Measurements from ENCODE around the gene GPS2.

Gene GPS2

DNA sequence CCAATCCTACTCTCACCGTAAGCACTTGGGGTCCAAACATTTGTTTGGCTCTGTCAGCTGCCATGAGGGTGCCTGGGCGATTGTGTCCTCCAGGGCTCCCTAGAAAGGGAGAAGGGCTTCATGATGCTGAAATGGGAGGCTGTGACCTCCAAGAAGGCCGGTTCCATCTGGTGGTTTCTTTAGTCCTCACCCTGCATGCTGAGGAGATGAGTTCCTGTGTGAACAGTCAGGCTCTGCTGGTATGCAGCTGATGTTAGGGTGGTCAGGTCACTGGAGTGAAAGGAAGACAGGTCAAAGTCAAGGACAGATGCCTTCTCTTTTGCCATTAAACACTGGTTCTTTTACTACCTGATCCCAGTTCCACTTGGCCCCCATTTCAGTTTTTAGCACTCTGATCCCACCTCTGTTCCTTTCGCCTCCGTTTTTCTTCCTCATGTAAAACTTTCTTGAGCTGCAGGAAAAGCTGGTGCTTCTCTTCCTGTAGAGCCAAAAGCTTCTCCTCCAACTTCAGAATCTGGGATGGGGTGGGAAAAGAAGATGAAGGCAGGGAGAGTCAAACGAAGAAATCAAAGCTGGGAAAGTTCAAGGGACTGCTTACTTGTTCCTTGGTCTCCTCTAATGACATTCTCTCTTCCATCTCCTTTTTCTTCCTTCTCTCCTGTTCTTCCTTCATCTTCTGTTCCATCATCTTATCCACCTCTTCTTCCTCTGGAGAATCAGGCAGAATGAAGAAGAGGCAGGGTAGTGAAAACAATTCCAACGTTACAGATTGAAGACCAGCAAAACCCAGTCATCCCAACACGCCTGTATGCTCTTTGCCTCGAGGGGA lies 1.1 kb downstream of the GPS2 start:
- Mint-ChIP-seq H3K27me3 (no peaks in the 10 kb centered on the region), H3K9me3 (ENCODE audit: low read depth) (no peaks in the 10 kb centered on the region), H3K4me3 (peak overlapping the region; percentile 95), H3K36me3 (peaks cover 20% of the 10 kb centered on the region), H3K4me1 (ENCODE audit: low read depth) (peaks cover 53% of the 10 kb centered on the region), H3K27ac (peak overlapping the region; percentile 92)

DNA sequence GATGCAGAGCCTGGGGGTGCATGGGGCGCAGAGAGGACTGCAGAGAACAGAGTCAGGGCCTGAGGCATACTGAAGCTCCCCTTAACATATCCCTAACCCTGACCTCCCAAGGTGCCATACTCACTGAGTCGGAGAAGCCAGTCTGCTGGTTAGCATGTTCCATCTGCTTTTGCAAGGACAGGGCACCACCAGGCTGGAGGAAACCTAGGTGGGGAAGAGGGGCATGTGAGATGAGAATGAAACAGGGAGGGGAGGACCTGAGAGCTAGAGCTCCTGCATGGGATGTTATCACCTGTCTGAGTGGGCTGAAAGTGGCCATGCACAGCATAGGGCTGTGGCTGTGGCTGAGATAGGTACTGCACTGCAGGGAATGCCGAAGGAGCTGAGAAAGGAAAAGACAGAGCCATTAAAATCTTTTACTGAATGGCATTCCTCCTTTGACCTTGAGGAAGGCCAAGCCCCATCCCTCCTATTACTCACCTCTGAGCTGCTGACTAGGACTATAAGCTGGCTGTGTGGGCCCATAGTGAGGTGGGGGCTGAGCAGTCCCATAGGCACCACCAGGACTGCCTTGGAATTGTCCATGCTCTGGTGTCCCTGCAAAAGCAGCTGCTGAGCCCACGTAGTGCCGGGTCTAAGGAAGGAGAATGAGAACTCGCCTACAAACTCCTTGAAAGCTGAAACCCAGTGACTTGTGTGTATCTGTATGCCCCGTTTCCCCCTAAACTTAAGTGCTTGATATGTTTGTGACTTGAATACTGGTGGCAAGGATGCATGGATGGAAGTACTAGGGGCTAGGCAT lies 1.9 kb downstream of the GPS2 start:
- no peaks in the 10 kb centered on the region for H3K9me3 Mint-ChIP-seq (ENCODE audit: low read depth)
- peak overlapping the region; percentile 92 for H3K27ac Mint-ChIP-seq
- H3K4me3 Mint-ChIP-seq, result peak overlapping the region; percentile 95
- peaks cover 57% of the 10 kb centered on the region for H3K4me1 Mint-ChIP-seq (ENCODE audit: low read depth)
- H3K27me3 Mint-ChIP-seq, result no peaks in the 10 kb centered on the region
- H3K36me3 Mint-ChIP-seq, result peaks cover 23% of the 10 kb centered on the region

DNA sequence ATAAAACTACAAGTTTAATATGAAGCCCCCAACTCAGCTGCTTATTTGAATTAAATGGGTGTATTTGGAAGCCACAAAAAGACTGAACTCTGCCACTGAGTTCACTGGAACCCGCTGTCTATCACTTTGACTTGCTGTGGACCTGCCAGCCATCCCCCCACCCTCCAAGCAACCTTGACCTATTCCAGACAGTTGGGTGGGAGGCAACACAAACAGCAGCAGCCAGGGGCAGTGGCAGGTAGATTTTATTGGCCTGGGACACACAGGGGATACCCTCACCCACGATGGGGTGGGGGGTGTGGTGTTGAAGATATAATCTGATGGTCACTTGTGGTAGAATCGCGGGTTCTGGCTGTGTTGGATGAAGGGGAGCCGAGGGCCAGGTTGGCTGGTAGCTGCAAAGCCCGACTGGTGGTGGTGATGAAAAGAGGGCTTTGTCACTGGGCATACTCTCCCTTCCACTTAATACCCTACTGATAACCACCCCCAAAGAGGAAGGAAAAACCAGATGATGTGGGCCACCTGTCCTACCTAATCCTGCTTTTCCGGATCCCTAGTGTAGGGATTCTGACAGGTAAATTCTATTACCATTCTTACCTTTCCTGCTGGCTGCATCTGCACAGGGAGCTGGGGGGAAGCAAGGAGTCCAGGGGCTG lies 2.6 kb downstream of the GPS2 start:
- H3K4me1 Mint-ChIP-seq (ENCODE audit: low read depth), result peaks cover 57% of the 10 kb centered on the region
- H3K9me3 Mint-ChIP-seq (ENCODE audit: low read depth), result no peaks in the 10 kb centered on the region
- peaks cover 23% of the 10 kb centered on the region for H3K36me3 Mint-ChIP-seq
- H3K27ac Mint-ChIP-seq, result peak overlapping the region; percentile 92
- no peaks in the 10 kb centered on the region for H3K27me3 Mint-ChIP-seq
- H3K4me3 Mint-ChIP-seq, result peak overlapping the region; percentile 95

DNA sequence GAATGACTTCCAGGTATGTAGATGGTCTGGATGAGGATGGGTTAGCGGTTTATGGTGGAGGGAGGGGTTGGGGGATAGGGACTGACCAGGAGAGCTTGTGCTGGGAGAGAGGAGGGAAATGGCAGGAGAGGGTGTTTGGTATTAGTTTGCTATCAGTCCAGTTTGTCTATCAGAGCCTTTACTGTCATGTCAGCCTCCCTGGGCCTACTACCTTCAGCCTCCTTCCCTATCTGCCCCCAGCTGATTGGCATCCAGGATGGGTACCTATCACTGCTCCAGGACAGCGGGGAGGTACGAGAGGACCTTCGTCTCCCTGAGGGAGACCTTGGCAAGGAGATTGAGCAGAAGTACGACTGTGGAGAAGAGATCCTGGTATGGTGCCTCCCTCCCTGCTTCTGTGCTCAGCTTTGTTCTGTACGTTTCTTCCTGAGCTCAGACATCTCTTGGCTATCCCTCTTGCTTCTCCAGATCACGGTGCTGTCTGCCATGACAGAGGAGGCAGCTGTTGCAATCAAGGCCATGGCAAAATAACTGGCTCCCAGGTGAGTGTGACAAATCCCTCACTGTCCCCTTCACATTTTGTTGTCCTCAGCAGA lies 4.0 kb downstream of the GPS2 start:
- no peaks in the 10 kb centered on the region for H3K9me3 Mint-ChIP-seq (ENCODE audit: low read depth)
- H3K27me3 Mint-ChIP-seq, result no peaks in the 10 kb centered on the region
- H3K27ac Mint-ChIP-seq, result peak overlapping the region; percentile 97
- peaks cover 23% of the 10 kb centered on the region for H3K36me3 Mint-ChIP-seq
- peaks cover 58% of the 10 kb centered on the region for H3K4me1 Mint-ChIP-seq (ENCODE audit: low read depth)
- peak overlapping the region; percentile 94 for H3K4me3 Mint-ChIP-seq

DNA sequence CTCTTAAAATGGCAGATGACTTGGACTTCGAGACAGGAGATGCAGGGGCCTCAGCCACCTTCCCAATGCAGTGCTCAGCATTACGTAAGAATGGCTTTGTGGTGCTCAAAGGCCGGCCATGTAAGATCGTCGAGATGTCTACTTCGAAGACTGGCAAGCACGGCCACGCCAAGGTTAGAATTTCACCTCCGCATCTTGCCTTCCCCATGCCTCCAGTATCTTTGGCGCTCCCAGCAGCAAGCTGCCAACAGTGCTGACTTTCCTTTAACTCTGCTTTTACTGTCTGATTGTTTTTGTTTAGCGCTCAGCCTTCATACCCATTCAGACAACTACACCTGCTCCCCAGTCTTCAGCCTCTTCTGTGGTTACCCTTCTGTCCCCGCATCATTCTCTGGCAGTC lies 5.5 kb downstream of the GPS2 start:
- H3K4me1 Mint-ChIP-seq (ENCODE audit: low read depth), result peaks cover 57% of the 10 kb centered on the region
- H3K4me3 Mint-ChIP-seq, result peak overlapping the region; percentile 94
- peaks cover 23% of the 10 kb centered on the region for H3K36me3 Mint-ChIP-seq
- H3K27ac Mint-ChIP-seq, result peak overlapping the region; percentile 97
- no peaks in the 10 kb centered on the region for H3K27me3 Mint-ChIP-seq
- no peaks in the 10 kb centered on the region for H3K9me3 Mint-ChIP-seq (ENCODE audit: low read depth)

DNA sequence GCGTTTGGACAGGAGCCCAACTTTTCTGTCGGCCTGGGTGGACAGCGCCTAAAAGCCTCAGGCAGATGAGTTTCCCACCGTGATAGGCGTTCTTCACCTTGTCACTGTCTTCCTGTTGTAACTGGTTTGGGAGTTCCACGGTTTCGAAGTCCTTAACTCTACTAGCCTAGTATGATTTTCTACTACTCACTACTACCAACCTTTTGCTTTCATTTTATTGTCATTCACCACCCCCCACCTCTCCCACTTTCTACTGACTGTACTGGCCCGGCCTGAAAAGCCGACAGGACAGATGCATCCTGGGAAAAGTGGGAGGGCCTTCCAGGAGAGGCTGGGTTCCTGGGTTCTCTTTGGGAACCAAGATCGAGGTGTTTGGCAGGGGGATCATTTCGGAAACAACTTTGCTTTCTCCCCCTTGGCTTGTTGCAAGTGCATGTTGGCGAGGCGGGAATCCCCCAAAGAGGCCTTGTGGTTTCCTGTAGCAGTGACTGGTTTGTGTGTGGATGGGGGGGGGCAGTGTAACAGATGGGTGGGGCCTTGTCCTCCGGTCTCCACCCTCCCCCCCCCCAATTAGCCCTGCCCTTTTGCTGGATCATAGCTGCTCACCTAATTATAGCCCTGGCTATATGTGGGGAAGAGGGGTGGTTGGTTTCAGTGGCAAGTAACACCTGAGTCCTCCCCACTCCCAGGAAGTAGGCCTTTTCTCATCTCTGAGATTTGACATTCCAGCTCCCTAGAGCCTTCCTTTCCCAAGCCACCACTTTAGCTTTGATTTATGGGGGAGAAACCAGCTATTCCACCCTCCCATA lies 6.3 kb downstream of the GPS2 start:
- Mint-ChIP-seq H3K27me3 (no peaks in the 10 kb centered on the region), H3K9me3 (ENCODE audit: low read depth) (no peaks in the 10 kb centered on the region), H3K27ac (peak overlapping the region; percentile 97), H3K36me3 (peaks cover 23% of the 10 kb centered on the region), H3K4me3 (peak overlapping the region; percentile 94), H3K4me1 (ENCODE audit: low read depth) (peaks cover 50% of the 10 kb centered on the region)

DNA sequence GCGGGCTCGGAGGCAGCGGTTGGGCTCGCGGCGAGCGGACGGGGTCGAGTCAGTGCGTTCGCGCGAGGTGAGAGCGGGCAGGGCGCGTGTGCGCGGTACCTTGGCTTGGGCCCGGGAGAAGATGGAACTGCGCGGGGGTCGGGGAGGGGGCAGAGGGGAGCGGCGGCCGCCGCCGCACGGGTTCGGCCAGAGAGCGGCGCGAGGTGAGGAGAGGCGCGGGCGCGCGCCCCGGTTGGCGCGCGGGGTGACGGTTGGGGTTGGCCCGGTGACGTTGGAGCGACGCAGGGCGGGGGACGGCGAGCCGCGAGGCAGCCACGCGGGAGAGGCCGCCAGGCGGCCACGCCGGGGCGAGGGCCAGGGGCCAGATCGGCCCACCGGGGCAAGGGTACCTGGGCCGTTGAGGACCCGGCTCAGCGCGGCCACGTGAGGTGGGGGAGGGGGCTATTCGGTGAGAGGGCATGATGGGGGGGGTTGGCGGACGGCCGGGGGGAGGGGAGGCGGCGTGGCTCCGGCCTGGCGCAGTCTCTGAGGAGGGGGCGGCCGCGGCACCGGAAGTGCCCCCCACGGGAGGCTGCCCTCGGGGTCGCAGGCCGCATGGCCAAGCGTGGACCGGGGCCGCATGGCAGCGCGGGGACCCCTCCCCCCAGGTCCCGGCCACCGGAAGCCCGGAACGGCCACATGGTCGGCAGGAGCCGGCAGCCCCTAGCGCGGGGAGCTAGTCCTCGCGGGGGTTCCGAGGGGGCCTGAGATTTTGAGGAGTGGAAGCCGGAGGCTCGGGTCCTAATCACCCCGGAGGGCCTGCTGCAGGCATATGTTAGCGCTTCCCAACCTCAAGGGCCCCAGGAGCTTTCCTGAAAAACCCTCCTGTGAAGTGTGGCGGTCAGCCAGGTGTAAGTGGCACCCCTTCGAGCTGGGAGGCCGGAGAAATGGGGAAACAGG lies 7.2 kb downstream of the GPS2 start:
- peak overlapping the region; percentile 97 for H3K27ac Mint-ChIP-seq
- H3K9me3 Mint-ChIP-seq (ENCODE audit: low read depth), result no peaks in the 10 kb centered on the region
- no peaks in the 10 kb centered on the region for H3K27me3 Mint-ChIP-seq
- peaks cover 41% of the 10 kb centered on the region for H3K4me1 Mint-ChIP-seq (ENCODE audit: low read depth)
- H3K36me3 Mint-ChIP-seq, result peaks cover 22% of the 10 kb centered on the region
- peak overlapping the region; percentile 94 for H3K4me3 Mint-ChIP-seq

DNA sequence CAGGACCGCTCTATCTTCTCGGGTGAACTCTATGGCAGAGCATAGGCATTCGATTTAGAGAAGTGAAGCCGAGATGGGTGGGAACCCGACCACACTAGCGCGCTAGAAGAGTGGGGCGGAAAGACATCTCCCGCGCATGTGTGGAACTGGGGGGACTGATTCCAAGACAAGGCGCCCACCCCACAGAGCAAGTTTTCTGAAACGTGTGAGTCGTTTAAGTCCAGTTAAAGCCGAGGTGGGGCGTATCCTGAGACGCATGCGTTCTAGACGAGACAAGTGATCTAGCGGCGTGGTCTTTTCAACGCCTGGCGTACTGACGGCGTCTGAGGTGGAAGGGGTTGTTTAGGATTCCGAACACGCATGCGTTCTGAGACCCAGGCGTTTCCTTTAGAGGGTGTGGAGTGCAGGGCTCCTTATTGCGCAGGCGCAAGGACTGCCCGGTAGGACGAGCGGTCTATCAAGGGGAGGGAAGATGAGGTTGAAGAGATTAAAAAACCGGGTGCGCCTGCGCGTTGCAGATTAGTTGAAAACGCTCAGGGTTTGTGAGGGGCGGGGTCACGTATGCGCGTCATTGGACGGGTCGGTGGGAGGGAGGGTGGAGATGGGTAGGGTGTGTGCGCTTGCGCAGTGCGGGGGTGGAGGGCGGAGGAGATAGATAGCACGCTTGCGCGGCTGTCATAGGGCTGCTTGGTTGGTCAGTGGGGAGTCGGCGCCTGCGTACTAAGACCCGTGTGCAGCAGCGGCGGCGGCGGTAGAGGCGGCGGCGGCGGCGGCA lies 8.1 kb downstream of the GPS2 start, which contains the start of gene EIF5A:
Gene EIF5A, plus strand, starts transcription at position 718 of the 775 bp plus-strand sequence. CDS start 2,008 bp downstream, outside the sequence.
- Mint-ChIP-seq H3K4me3 (peak within 1 kb of the TSS; percentile 94), H3K27me3 (no peaks in the 10 kb centered on the region), H3K27ac (peak within 1 kb of the TSS; percentile 97), H3K4me1 (ENCODE audit: low read depth) (peaks cover 33% of the 10 kb centered on the region), H3K36me3 (peaks cover 22% of the 10 kb centered on the region), H3K9me3 (ENCODE audit: low read depth) (no peaks in the 10 kb centered on the region)

DNA sequence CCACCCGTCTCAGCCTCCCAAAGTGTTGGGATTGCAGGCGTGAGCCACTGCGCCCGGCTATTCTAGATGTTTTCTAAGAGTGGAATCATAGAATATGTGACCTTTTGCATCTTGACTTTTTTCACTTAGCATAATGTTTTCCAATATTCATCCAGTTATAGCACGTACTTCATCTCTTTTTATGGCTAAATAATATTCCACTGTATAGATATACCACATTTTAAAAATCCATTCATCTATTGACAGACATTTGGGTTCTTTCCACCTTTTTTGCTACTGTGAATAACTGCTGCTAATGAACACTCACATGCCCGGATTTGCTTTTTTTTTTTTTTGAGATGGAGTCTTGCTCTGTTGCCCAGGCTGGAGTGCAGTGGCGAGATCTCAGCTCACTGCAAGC lies 11.0 kb downstream of the GPS2 start:
- Mint-ChIP-seq H3K4me3 (no peak overlapping the region), H3K27ac (no peak overlapping the region), H3K4me1 (ENCODE audit: low read depth) (peaks cover 10% of the 10 kb centered on the region), H3K27me3 (no peaks in the 10 kb centered on the region), H3K9me3 (ENCODE audit: low read depth) (no peaks in the 10 kb centered on the region), H3K36me3 (peaks cover 4% of the 10 kb centered on the region)

DNA sequence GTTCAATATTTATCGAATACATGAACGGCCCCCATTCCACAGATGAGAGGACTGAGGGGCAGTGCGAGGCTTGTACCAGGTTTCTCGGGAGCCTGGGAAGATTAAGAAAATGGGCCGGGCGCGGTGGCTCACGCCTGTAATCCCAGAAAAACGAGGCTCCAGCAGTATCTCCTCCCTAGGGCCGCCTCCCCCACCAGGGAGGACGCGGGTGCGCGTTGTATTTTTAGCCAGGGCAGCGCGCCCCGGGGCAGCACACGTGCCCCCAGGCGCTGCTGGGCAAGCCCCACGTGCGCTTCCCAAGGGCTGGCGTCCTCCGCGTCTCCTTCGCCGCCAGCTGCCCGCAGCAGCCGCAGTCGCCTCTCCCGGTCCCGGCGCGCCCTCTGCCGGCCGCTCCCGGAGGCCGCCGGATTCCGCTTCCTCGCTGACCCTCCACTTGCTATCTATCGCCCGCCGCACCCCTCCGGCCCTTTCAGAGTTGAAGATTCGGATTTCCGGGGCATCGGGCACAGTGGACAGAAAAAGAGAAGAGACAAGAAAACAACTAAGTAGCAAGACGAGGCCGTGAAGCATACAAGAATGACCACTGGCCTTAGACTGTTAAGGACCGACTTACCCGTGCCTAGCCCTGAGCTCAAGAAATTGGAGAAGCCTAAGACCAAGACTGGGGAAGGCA lies 18.8 kb downstream of the GPS2 start:
- Mint-ChIP-seq H3K27me3 (peaks cover 3% of the 10 kb centered on the region), H3K36me3 (no peaks in the 10 kb centered on the region), H3K9me3 (ENCODE audit: low read depth) (no peaks in the 10 kb centered on the region), H3K4me1 (ENCODE audit: low read depth) (peaks cover 23% of the 10 kb centered on the region), H3K27ac (no peak overlapping the region), H3K4me3 (no peak overlapping the region)

DNA sequence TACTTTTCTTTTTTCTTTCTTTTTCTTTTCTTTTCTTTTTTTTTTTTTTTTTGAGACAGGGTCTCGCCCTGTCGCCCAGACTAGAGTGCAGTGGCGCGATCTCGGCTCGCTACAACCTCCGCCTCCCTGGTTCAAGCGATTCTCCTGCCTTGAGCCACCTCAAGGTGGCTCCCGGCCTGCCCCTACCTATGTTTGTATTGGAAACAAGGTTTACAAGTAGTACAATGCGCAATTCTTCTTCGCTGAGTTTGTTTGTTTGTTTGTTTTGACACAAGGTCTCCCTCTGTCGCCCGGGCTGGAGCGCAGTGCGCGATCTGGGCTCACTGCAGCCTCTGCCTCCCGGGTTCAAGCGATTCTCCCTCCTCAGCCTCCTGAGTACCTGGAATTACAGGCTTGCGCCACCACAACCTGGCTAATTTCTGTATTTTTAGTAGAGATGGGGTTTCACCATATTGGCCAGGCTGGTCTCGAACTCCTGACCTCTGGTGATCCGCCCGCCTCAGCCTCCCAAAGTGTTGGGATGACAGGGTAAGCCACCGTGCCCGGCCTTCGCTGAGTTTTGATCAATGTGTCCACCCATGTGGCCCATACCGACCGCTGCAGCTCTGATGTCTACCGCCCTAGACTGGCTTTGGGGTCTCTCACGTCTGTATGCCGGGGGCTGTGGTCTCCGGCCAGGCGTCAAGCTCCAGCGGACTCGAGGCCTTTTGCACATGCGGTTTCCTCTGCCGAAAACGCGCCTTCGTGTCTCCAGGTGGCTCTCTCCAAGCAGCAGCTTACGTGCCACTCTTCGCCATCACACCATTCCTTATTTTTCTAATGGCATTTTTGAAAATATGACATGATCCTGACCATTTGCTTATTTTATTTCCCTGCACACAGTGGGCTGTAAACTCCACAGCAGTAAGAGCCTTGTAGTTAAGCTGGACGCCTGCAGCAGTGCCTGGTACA lies 19.7 kb downstream of the GPS2 start:
- Mint-ChIP-seq H3K4me3 (peak overlapping the region; percentile 85), H3K27ac (peak overlapping the region; percentile 50), H3K4me1 (ENCODE audit: low read depth) (peaks cover 23% of the 10 kb centered on the region), H3K27me3 (peaks cover 3% of the 10 kb centered on the region), H3K9me3 (ENCODE audit: low read depth) (no peaks in the 10 kb centered on the region), H3K36me3 (no peaks in the 10 kb centered on the region)
